IMR-90 (cell line): ENCODE data around the gene OSBPL9. TPM values are rescaled to one million over a fixed set of nuclear protein-coding genes. Genes with fewer than 3 reads are reported as not detected.

ENCODE experiments used
- ATAC-seq: fragments of 200-7000 bp; cut with Tn5 transposase; 2 replicates; pipeline ENCODE4 v1.9.1; 2020; ENCODE audit warnings: low read depth, mild to moderate bottlenecking, moderate library complexity
- BruUV-seq: library from RNA; stranded (reverse); fragments of 400-500 nt; replicated peaks from 2 replicates; lab custom pipeline; 2021; lab: Mats Ljungman, UMichigan
- CTCF ChIA-PET: fragments of 300-600 bp; formaldehyde crosslinking; extraction: SDS; loops from one replicate; lab custom pipeline; 2021; ENCODE audit warnings: antibody characterized with exemption; lab: Yijun Ruan, JAX
- POLR2A ChIA-PET: fragments of 300-600 bp; sonication (Branson Sonifier 250); formaldehyde crosslinking; loops from one replicate; lab custom pipeline; 2022; ENCODE audit warnings: antibody characterized with exemption; ENCODE audit not compliant: unreplicated experiment; lab: Charles Lee
- DNase-seq: peaks from one replicate; pipeline ENCODE4 v3.0.0; 2013
- H2AFZ ChIP-seq: replicated peaks from 2 replicates; pipeline ENCODE3; 2013; ENCODE audit warnings: low read length, mild to moderate bottlenecking; ENCODE audit not compliant: poor library complexity
- H2AK5ac ChIP-seq: 2 replicates; pipeline ENCODE4 v1.6.1; 2013; ENCODE audit warnings: low read depth, low read length, inconsistent platforms
- H2AK9ac ChIP-seq: replicated peaks from 2 replicates; pipeline ENCODE3; 2013; ENCODE audit warnings: mild to moderate bottlenecking, low read depth, low read length, moderate library complexity; ENCODE audit not compliant: poor library complexity
- H2BK120ac ChIP-seq: 2 replicates; pipeline ENCODE4 v1.6.1; 2013; ENCODE audit warnings: low read depth, low read length, inconsistent platforms
- H2BK15ac ChIP-seq: 3 replicates; pipeline ENCODE4 v1.6.1; 2013; ENCODE audit warnings: low read depth, low read length, inconsistent platforms
- H2BK20ac ChIP-seq: 2 replicates; pipeline ENCODE4 v1.6.1; 2013; ENCODE audit warnings: low read depth, mild to moderate bottlenecking, inconsistent platforms, low read length, moderate library complexity
- H2BK5ac ChIP-seq: 2 replicates; pipeline ENCODE4 v1.6.1; 2013; ENCODE audit warnings: mild to moderate bottlenecking, low read depth, low read length, inconsistent platforms; ENCODE audit not compliant: poor library complexity, severe bottlenecking
- H3K14ac ChIP-seq: replicated peaks from 2 replicates; pipeline ENCODE4 v1.6.1; 2013; ENCODE audit warnings: low read depth, low read length, inconsistent platforms
- H3K18ac ChIP-seq: 2 replicates; pipeline ENCODE4 v1.6.1; 2013; ENCODE audit warnings: low read depth, low read length, control low read depth
- H3K23ac ChIP-seq: 2 replicates; pipeline ENCODE4 v1.6.1; 2013; ENCODE audit warnings: low read depth, low read length, inconsistent platforms
- H3K27ac ChIP-seq: 2 replicates; pipeline ENCODE4 v1.5.1; 2013; ENCODE audit warnings: mild to moderate bottlenecking, control low read depth, low read length; ENCODE audit not compliant: insufficient read depth
- H3K27me3 ChIP-seq: 2 replicates; pipeline ENCODE4 v1.6.1; 2013; ENCODE audit warnings: low read length; ENCODE audit not compliant: control insufficient read depth, insufficient read depth
- H3K36me3 ChIP-seq: 2 replicates; pipeline ENCODE4 v1.6.1; 2013; ENCODE audit warnings: low read length, mixed read lengths; ENCODE audit not compliant: control insufficient read depth, insufficient read depth
- H3K4ac ChIP-seq: 2 replicates; pipeline ENCODE4 v1.6.1; 2013; ENCODE audit warnings: low read depth, low read length, inconsistent platforms
- H3K4me1 ChIP-seq: 2 replicates; pipeline ENCODE4 v1.6.1; 2013; ENCODE audit warnings: low read length, mixed read lengths; ENCODE audit not compliant: control insufficient read depth, insufficient read depth
- H3K4me2 ChIP-seq: 2 replicates; pipeline ENCODE4 v1.6.1; 2013; ENCODE audit warnings: low read depth, mild to moderate bottlenecking, control low read depth, low read length, moderate library complexity
- H3K4me3 ChIP-seq: 2 replicates; pipeline ENCODE4 v1.5.1; 2013; ENCODE audit warnings: low read depth, mild to moderate bottlenecking, control low read depth, low read length, moderate library complexity; ENCODE audit not compliant: insufficient read depth
- H3K56ac ChIP-seq: 2 replicates; pipeline ENCODE4 v1.6.1; 2013; ENCODE audit warnings: low read length, inconsistent platforms; ENCODE audit not compliant: insufficient read depth; ENCODE audit errors: extremely low read depth
- H3K79me1 ChIP-seq, 2 experiments: 2 replicates each; pipeline ENCODE4 v1.6.1; 2013; ENCODE audit warnings: low read length in 2 of 2, inconsistent platforms in 1 of 2, low read depth in 1 of 2
- H3K9ac ChIP-seq: 2 replicates; pipeline ENCODE4 v1.6.1; 2013; ENCODE audit warnings: low read depth, low read length, control low read depth
- H3K9me1 ChIP-seq: 2 replicates; pipeline ENCODE4 v1.6.1; 2013; ENCODE audit warnings: low read length, inconsistent platforms; ENCODE audit not compliant: insufficient read depth
- H3K9me3 ChIP-seq: 2 replicates; pipeline ENCODE4 v1.6.1; 2013; ENCODE audit warnings: low read length; ENCODE audit not compliant: control insufficient read depth, insufficient read depth
- H4K20me1 ChIP-seq: 2 replicates; pipeline ENCODE4 v1.6.1; 2013; ENCODE audit warnings: low read length, inconsistent platforms; ENCODE audit not compliant: insufficient read depth
- H4K5ac ChIP-seq: 2 replicates; pipeline ENCODE4 v1.6.1; 2013; ENCODE audit warnings: mild to moderate bottlenecking, low read depth, low read length, control low read depth
- H4K8ac ChIP-seq, 2 experiments: 2 replicates each; pipeline ENCODE4 v1.6.1; 2013; ENCODE audit warnings: low read depth in 2 of 2, low read length in 2 of 2, control low read depth in 1 of 2, inconsistent platforms in 1 of 2
- H4K91ac ChIP-seq: 2 replicates; pipeline ENCODE4 v1.6.1; 2013; ENCODE audit warnings: low read depth, low read length, inconsistent platforms; ENCODE audit not compliant: insufficient read depth
- BHLHE40 ChIP-seq: fragments of 150-350 bp; IDR thresholded peaks from 2 replicates; pipeline ENCODE4 v1.6.1; 2016; ENCODE audit warnings: mild to moderate bottlenecking, low read depth, low read length
- CEBPB ChIP-seq: IDR thresholded peaks from 2 replicates; pipeline ENCODE4 v1.6.1; 2012; ENCODE audit warnings: low read depth, low read length, improper control_type of control experiment
- CHD1 ChIP-seq: IDR thresholded peaks from 2 replicates; pipeline ENCODE4 v1.6.1; 2012; ENCODE audit warnings: low read depth, low read length, improper control_type of control experiment
- FOS ChIP-seq: fragments of 150-350 bp; IDR thresholded peaks from 2 replicates; pipeline ENCODE4 v1.6.1; 2016; ENCODE audit warnings: low read depth, low read length
- MAZ ChIP-seq: IDR thresholded peaks from 2 replicates; pipeline ENCODE4 v1.6.1; 2012; ENCODE audit warnings: low read depth, mild to moderate bottlenecking, low read length, improper control_type of control experiment, moderate library complexity, borderline replicate concordance
- POLR2A ChIP-seq: IDR thresholded peaks from 2 replicates; pipeline ENCODE4 v1.6.1; 2012; ENCODE audit warnings: mild to moderate bottlenecking, low read depth, low read length
- RAD21 ChIP-seq: IDR thresholded peaks from 2 replicates; pipeline ENCODE4 v1.6.1; 2012; ENCODE audit warnings: low read length, improper control_type of control experiment
- RCOR1 ChIP-seq: IDR thresholded peaks from 2 replicates; pipeline ENCODE4 v1.6.1; 2012; ENCODE audit warnings: mild to moderate bottlenecking, low read length, improper control_type of control experiment; ENCODE audit not compliant: insufficient replicate concordance
- dilution Hi-C: fragments of 300-500 bp; cut with HindIII; formaldehyde crosslinking; loops from one replicate; pipeline ENCODE4 v1.14.3; 2018; ENCODE audit warnings: low sequenced_read_pairs; ENCODE audit not compliant: unreplicated experiment
- in situ Hi-C: fragments of 300-500 bp; cut with MboI; formaldehyde crosslinking; loops from 3 replicates; pipeline ENCODE4 v1.14.3; 2019; ENCODE audit warnings: low sequenced_read_pairs, inconsistent platforms, mixed read lengths
- intact Hi-C: fragments of 100-400 bp; cut with micrococcal nuclease; formaldehyde crosslinking; loops from 2 replicates; pipeline ENCODE4 v1.10.0; 2022
- polyA plus RNA-seq, 3 experiments: library from polyadenylated mRNA; depleted of rRNA; stranded (reverse); fragments of >200 nt; gene quantifications; 2 replicates each; pipeline ENCODE4 v1.2.3, GENCODE V29; 2012; ENCODE audit warnings: low replicate concordance in 1 of 3
- total RNA-seq: library from RNA; depleted of rRNA; stranded (reverse); fragments of >200 nt; gene quantifications from 2 replicates; pipeline ENCODE4 v1.2.3, GENCODE V29; 2012
- TF ChIP-seq, protein P1 (sequence below): fragments of 150-350 bp; IDR thresholded peaks from 2 replicates; pipeline ENCODE4 v1.6.1; 2016; ENCODE audit warnings: low read depth, mild to moderate bottlenecking, low read length, moderate library complexity, borderline replicate concordance

The OSBPL9 gene
- total and polyA plus RNA-seq, 2 of the 4 experiments (the other 2 are of a cell fraction), result 51.4 to 127 TPM

DNA sequence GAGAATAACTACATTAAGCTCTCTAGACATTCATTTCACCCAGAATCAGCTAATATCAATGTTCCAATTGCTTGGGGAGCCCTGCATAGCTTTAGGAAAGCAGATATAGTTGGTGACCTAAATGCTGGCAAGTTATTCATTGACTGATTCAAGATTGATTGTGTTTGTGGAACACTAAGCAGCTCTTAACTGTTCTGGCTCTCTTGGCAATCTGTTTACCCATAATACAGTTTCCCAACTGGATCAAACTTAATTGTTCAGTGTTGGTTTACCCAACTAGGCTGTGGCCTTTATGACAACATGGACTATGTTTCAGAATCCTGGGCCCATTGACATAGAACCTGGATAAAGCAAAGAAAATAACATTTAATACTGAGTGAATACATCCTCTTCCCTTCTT is 178.0 kb downstream of the OSBPL9 start:
- Histone ChIP-seq H3K56ac (no peak overlapping the region), H2AFZ (no peak overlapping the region), H3K27ac (no peak overlapping the region), H3K79me1 (peaks cover 0 to 10% of the 10 kb centered on the region in 2 experiments), H2AK9ac (no peak overlapping the region), H3K36me3 (peaks cover 49% of the 10 kb centered on the region), H2BK15ac (no peak overlapping the region), H3K4me2 (no peak overlapping the region), H3K14ac (no peak overlapping the region), H2AK5ac (no peak overlapping the region), H4K5ac (no peak overlapping the region), H3K18ac (no peak overlapping the region), H4K91ac (no peak overlapping the region), H3K9me1 (peaks cover 5% of the 10 kb centered on the region), H3K9ac (no peak overlapping the region), H3K9me3 (no peaks in the 10 kb centered on the region), H3K4ac (no peak overlapping the region), H4K8ac (no peak overlapping the region), H2BK5ac (no peak overlapping the region), H4K20me1 (peaks cover 5% of the 10 kb centered on the region; the same call in 1 of the 2 replicates), H2BK120ac (no peak overlapping the region), H3K4me1 (no peaks in the 10 kb centered on the region), H3K23ac (no peak overlapping the region), H3K27me3 (no peaks in the 10 kb centered on the region), H3K4me3 (no peak overlapping the region), H2BK20ac (no peak overlapping the region)
- ChIA-PET CTCF (no interaction called here), POLR2A (no interaction called here)
- TF ChIP-seq POLR2A (no peak), RCOR1 (no peak), FOS (no peak), CEBPB (no peak), RAD21 (no peak), BHLHE40 (no peak), CHD1 (no peak), MAZ (no peak)
- TF ChIP-seq, protein P1, sequence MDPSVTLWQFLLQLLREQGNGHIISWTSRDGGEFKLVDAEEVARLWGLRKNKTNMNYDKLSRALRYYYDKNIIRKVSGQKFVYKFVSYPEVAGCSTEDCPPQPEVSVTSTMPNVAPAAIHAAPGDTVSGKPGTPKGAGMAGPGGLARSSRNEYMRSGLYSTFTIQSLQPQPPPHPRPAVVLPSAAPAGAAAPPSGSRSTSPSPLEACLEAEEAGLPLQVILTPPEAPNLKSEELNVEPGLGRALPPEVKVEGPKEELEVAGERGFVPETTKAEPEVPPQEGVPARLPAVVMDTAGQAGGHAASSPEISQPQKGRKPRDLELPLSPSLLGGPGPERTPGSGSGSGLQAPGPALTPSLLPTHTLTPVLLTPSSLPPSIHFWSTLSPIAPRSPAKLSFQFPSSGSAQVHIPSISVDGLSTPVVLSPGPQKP, result no peak
- ATAC-seq (no peak), DNase-seq (no peak)
- dilution Hi-C loops, result no loop called here
- BruUV-seq, result no TSS peak
- intact Hi-C loops, result loop anchor here (5.0 kb wide), 1 partner anchor 207 kb away; no protein-coding TSS in a partner anchor
- in situ Hi-C loops, result no loop called here
